ENCODE data around the gene ZNF383.

- TF ChIP-seq FOXK2 (IDR thresholded peaks at IDR 0.05): no peak
- TF ChIP-seq L3MBTL2 (conservative IDR thresholded peaks at IDR 0.05): no peak
- no peak for TF ChIP-seq HDGF (IDR thresholded peaks at IDR 0.05; ENCODE audit: borderline replicate concordance)
- TF ChIP-seq BHLHE40 (IDR thresholded peaks at IDR 0.05; ENCODE audit: borderline replicate concordance): no peak
- TF ChIP-seq SUZ12 (IDR thresholded peaks at IDR 0.05): no peak
- TF ChIP-seq SP1 (IDR thresholded peaks at IDR 0.05): no peak
- TF ChIP-seq NFRKB (IDR thresholded peaks at IDR 0.05): no peak
- TF ChIP-seq FOXM1 (IDR thresholded peaks at IDR 0.05; ENCODE audit: borderline replicate concordance): no peak
- no peak for TF ChIP-seq TARDBP (IDR thresholded peaks at IDR 0.05)
- no peak for TF ChIP-seq FOXA1 (IDR thresholded peaks at IDR 0.05)
- no peak for TF ChIP-seq CTBP1 (IDR thresholded peaks at IDR 0.05; ENCODE audit: borderline replicate concordance)
- no peak for TF ChIP-seq ELF4 (IDR thresholded peaks at IDR 0.05)
- TF ChIP-seq PKNOX1 (IDR thresholded peaks at IDR 0.05): no peak
- TF ChIP-seq ZNF384 (IDR thresholded peaks at IDR 0.05): no peak
These were observed 20.2 kb upstream of the ZNF383 start for GRCh38 chr19:37197768-37198167.
